GM10266 (cell line): ENCODE data around the gene FAM187B.
"Not testable (repeated sequence)": the region's sequence is repeated elsewhere in the genome, so short reads cannot be mapped to it uniquely, and the experiment has no call there.

ENCODE experiments used
- DNase-seq: peaks from one replicate; pipeline ENCODE4 v3.0.0; 2012; ENCODE audit errors: extremely low spot score
- TF ChIP-seq, protein P1 (sequence below): IDR thresholded peaks from 2 replicates; pipeline ENCODE4 v1.5.1; 2012; ENCODE audit warnings: mild to moderate bottlenecking, low read depth; ENCODE audit not compliant: control insufficient read depth, insufficient read depth; ENCODE audit errors: missing control alignments

Gene FAM187B

DNA sequence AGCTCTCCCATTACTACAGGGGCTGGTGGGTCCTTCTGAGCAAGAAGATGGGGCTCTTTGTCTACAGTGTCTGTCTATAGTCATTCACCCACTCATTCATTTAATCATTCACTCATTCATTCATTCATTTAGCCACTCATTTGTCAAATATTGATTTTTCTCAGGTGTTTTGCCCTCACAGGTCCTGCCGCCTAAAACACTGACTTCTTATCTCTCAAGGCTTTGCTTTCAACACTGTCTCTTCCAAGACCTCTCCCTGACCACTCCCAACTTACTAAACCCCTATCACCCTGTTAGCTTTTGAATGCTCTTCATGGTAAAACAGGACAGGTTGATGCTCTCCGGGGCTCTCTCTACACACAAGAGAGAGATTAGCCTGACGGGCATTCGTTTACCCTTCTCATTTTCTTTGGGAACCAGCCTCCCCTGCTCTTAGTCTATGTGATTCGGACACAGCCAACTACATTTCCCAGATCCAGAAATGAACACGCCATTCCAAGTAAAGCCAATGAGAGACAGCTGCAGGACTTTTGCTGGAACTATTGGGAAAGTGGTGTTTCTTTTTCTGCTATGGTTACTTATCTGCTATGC is 22.7 kb downstream of the FAM187B start:
- TF ChIP-seq, protein P1, sequence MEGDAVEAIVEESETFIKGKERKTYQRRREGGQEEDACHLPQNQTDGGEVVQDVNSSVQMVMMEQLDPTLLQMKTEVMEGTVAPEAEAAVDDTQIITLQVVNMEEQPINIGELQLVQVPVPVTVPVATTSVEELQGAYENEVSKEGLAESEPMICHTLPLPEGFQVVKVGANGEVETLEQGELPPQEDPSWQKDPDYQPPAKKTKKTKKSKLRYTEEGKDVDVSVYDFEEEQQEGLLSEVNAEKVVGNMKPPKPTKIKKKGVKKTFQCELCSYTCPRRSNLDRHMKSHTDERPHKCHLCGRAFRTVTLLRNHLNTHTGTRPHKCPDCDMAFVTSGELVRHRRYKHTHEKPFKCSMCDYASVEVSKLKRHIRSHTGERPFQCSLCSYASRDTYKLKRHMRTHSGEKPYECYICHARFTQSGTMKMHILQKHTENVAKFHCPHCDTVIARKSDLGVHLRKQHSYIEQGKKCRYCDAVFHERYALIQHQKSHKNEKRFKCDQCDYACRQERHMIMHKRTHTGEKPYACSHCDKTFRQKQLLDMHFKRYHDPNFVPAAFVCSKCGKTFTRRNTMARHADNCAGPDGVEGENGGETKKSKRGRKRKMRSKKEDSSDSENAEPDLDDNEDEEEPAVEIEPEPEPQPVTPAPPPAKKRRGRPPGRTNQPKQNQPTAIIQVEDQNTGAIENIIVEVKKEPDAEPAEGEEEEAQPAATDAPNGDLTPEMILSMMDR: no peak
- no peak for DNase-seq

DNA sequence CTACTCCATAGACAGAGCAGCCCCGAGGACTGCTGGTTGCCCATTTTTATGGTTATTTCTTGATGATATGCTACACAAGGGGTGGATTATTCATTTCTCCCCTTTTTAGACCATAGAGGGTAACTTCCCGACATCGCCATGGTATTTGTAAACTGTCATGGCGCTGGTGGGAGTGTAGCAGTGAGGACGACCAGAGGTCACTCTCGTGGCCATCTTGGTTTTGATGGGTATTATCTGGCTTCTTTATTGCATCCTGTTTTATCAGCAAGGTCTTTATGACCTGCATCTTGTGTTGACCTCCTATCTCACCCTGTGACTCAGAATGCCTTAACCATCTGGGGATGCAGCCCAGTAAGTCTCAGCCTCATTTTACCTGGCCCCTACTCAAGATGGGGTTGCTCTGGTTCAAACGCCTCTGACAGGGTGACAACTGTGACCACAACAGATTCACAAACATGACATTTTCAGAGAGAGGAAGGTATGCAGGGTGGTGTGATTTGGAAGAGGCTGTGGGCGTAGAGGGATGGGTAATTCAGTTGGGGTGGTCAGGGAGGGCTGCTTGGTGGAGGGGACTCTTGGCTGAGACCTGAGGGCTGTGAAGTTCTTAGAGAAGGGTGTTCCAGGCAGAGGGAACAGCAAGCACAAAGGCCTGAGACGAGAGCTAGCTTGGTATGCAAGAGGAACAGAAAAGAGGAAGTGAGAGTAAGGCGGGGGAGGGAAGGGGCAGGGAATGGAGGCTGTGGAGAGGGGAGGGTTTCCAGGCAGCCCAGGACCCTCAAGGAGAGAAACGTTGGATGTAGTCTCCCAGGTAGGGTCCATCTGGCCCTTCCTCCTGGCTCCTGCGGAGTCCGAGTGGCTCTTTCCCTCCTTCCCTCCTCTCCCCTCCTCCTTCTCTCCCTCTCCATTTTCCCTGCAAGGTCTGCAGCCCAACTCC is 23.5 kb downstream of the FAM187B start:
- TF ChIP-seq, protein P1: no peak
- DNase-seq: peak; percentile 70

DNA sequence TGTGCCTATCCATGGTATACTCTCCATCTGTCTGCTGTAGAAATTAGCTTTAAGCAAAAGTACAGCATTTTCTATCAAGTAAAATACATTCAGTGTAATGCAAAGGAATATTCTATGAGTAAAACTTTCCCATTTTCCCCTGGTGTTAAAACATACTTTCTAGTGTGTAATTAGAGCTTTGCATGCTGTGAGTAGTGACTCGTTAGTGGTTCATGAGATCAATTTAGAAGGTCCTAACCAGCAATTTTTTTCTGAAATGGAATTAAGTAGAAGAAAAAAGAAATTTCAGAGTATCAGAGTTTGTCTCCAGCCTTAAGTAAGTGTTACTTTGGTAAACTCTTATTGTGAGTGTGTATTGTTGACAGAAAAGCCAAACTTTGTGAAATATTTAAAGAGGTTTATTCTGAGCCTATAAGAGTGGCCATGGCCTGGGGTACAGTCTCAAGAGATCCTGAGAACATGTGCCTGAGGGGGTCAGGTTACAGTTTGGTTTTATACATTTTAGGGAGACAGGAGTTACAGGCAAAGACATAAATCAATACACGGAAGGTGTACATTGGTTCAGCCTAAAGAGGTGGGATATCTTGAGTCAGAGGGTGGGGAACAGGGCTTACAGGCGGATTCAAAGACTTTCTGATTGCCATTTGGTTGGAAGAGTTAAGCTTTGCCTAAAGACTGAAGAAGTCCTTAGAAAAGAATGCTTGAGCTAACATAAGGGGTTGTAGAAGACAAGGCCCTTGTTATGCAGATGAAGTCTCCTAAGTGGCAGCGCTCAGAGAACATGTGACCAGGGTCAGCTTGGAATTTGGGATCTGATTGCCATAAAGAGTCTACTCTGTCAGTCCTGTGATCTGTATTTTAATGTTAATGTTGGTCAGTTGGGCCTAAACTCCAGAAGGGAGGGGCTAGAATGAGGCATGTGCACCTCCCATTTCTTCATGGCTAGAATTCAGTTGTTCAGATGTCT is 25.5 kb downstream of the FAM187B start:
- DNase-seq: no peak
- TF ChIP-seq, protein P1: no peak

DNA sequence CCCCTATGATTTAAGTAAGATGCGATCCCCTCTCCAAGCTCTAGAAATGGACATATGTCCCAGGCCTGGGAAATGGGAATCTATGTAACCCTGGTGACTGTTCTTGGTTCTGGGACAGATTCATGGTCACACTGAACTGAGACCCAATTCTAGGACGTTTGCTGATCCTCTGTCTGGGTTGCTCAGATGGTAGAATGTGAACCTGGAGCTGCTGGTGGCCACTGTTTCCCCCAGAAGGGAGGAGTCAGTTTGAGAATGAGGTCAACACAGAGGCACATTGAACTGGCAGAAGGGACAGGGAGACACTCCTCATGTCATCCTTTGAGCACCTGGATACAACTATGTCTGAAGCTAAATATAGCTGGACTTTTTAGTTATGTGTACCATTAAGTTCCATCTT is 29.1 kb downstream of the FAM187B start:
- TF ChIP-seq, protein P1: no peak
- no peak for DNase-seq

DNA sequence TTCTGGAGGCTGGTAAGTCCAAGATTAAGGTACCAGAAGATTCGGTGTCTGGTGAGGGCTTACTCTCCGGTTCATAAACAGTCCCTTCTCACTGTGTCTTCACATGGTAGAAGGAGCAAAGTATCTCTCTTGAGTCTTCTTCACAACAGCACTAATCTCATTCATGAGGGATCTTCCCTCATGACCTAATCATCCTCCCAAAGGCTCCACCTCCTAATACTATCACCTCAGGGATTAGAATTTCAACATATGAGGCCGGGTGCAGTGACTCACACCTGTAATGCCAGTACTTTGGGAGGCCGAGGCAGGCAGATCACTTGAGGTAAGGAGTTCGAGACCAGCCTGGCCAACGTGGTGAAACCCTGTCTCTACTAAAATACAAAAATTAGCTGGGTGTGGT is 31.7 kb downstream of the FAM187B start:
- DNase-seq: not testable (repeated sequence)

DNA sequence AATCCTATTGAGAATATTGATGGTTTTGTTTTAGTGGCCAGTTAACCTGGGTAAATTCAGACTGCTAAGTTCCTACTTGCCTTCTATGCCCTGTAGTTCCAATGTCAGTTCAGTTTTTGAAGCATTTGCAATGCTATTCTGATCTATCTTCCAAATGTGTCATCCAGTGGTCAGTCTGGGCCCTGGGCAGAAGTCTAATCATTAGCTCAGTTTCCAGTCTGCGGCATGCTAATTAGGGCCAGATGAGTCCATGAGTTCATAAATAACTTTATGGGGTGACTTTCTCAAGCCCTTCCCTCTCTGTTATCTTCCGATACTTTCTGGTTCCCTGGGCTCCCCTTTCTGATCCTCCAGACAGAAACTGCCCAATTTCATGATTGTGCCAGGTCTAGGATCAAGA is 32.7 kb downstream of the FAM187B start:
- TF ChIP-seq, protein P1: no peak
- DNase-seq: no peak

DNA sequence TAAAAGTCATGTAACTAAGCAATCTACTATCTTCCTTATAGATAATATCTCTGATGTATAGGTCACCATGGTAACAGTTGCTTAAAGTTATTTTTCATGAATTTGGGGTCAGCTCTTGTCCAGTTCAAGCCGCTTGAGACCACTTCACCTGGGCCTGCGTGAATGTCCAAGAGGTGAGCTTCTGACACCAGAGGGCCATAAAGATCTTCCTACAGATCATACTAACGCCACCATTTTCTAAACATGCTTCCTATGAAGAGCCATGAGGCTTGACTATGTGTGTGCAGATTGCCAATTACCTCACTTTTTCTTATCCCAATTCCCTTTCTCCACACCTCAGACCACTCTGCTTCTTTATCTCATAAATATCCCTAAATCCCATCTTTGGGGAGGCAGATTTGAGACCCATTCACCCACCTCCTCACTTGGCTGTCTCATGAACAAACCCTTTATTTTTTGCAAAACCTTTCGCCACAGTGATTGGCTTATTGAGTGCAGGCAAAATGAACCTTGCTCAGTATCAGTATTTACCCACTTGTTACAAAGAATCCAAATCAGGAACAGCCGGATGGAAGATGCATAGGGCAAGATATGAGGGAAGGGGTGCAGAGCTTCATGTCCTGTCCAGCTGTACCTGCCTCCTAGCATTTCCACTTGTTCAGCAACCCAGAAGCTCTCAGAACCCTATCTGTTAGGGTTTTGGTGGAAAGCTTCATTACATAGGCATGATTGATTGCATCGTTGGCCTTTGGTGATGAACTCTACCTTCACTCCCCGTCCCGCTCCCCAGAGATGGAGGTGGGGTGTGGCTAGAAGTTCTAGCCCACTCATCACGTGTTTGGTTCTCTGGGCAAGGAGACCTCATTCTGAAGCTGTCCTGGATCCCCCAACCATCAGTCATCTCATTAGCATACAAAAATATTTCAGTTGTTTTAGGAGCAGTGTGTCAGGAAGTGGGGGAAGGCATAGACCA is 34.2 kb downstream of the FAM187B start:
- DNase-seq: no peak
- TF ChIP-seq, protein P1: peak; percentile 14
